Stimulated activated CD8-positive, alpha-beta memory T cell treated with anti-CD3 and anti-CD28 coated beads, Interleukin-12 subunit alpha, Interleukin-12 subunit beta, amount 100 ng/mL, for 4 hours (primary cell): ENCODE measurements around the gene LEMD1.

ENCODE experiments used
- DNase-seq: peaks from one replicate; pipeline ENCODE4 v3.0.0-alpha.2; 2020; ENCODE audit warnings: low read depth

Gene LEMD1

DNA sequence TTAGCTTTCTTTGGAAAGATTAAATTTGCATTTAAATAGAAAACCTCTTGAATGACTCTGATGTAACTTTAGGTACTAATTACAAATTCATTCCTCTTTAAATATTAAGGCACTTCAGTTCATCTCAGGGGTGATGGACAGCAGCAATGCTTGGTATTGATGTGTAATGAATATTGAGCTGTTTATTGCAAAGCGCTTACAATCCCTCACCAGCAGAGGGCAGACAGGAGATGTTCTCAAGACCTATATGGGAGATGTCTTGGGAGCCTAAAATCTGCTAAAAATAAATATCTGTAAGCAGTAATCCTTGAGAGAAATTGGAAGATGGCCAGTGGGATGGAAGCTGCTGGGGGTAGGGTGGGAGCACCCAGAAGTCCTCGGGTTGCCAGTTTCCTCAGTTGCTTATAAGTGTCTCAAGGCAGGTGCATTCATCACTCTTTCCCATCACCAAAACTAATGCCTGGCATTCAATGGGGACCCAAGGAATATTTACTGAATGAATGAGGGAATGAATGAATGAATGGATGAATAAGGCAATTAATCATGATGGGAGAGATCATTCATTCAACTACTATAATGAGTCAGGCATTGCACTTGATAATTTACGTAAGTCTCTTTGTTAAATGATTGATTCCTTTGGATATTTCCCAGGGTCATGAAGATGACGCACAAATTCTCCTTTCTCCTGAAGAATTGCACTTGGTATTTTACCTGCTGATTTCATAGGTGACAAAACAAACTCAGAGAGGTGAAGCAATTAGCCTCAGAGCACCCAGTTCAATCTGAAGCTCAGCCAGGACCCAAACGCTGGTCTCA, 67.4 kb downstream of the LEMD1 start:
- DNase-seq = no peak

DNA sequence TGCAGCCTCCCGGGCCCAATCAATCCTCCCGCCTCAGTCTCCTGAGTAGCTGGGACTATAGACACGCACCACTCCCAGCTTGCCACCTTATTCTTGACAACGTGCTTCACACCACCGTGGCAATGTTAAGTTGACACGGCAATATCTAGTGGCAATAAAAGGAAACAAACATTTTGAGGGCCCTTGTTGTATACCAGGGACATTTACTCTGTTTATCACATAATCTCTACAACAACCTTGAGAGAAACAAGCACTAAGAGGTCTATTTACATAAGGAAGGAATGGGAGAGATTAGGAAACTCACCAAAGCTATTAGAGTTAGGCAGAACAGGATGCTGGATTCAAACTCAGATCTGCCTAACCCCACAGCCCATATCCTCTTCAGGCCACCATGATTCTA, 68.2 kb downstream of the LEMD1 start:
- DNase-seq = no peak

DNA sequence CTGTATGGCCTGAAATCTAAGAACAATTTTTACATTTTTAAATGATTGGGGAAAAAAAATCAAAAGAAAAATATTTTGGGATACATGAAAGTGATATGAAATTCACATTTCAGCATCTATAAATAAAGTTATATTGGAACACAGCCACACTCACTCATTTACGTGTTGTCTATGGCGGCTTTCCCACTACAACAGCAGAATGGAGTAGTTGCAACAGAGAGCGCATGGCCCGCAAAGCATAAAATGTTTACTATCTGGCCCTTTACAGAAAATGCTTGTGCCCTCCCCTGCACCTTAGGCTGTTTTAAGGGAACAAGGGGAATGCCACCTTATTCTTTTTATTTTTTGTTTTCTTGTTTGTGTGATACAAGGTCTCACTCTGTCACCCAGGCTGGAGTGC, 68.7 kb downstream of the LEMD1 start:
- no peak for DNase-seq

DNA sequence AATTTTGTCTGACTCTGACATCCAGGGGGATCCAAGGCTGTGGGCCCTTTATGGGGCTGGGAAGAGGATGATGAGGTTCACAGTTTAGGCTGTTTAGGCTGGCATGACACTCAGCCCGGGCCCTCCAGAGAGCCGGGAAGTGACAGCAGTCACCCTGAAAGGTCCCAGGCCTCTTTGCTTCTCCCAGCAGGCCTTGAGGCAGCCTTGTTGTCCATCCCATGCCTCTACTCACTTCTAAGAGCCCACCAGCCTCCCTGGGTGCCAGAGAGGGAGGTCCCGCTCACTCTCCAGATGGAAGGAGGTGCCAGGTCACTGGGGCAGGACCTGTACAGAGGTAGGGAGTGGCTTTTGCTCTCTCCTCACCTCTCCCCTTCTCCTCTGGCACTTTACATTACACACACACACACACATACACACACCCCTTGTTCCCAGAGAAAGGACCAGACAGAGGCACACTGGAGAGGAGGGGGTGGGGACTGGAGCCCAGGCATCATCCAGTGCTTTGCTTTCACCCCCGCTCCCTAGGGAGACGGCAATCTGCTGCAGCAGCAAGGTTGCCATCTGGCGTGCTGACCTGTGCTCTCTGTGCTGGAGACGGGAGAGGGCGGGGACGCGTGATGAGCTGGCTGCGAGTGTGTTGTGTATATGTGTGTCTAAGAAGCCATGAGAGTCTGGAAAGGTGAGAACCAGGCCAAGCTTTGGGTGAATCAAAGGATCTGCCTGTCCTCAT, 69.7 kb downstream of the LEMD1 start:
- no peak for DNase-seq

DNA sequence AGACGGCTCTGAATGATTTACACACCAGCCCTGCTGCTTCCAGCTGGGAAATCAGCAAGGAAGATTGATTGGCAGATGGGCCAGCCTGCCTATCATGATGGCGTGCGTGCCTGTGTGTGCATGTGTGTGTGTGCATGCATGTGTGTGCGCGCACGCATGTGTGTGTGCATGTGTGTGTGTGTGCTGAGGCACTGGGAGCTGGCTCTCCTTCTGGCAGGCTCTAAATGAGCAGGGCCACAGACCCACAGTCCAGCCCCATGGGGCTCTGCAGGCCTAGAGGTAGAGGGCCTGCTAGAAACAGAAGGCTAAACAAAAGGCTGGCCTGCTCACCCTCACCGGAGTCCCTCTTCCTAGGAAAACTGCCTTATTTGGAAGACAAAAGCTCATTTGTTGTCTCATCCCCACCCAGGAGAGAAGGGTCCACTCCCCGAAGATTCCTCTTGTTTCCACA, 71.1 kb downstream of the LEMD1 start:
- DNase-seq = no peak

DNA sequence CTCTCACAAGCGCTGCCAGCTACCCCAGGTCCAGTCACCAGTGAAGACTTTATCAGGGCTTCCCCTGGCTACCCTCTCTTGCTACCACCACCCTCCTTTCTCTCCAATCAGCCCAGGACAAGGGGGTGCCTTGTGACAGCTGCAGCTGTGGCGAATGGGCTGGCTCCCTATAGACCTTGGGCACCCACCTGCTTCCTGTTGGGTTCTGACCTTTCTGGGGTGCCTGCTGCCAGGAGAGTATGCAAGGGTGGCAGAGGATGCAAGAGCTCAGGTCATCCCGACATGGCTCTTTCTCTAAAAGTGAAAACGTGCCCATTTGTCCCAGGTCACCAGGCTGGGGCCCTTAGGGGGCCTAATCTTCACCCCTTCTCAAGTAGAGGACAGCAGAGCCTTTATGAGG, 71.7 kb downstream of the LEMD1 start:
- no peak for DNase-seq

DNA sequence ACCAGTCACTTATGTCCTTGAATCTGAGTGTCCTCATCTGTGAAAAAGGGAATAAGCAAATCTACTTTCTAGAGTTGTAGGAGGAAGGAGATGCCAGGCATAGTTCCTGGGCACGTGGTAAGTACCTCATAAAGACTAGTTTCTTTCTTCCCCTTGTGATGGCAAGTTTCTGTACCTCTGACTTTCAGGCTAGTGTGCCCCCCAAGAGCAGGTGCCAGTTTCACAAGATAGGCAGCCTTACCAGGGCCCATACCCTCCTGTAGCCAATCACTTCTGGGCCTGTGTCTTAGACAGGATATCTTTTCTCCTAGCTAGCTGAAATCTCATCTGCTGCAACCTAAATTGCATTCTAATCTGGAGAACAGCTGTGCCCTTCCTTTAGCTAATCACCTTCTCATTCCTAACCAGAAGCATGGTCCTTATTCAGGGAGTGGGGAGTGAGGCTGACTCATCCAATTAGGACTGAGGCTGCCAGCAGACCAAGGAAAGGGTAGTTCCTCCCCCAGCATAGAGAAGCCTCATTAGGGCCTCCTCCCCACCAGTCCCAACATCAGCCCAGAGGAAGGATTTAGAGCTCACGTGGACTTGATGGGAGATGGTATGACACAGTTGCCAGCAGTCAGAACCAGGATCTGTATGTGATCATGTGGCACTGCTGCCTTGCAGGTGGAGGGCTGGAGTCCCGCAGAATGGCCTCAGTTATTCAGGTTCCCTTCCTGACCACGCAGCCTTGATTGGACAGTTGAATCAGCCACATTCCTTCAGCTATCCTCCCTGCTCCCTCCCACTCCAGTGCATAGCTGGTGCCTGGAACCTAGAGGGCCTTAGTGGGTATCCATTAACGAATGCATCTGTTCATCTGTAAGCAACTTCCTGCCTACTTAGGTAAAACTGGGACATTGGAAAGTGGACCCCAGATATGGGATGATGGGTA, 73.0 kb downstream of the LEMD1 start:
- DNase-seq = no peak

DNA sequence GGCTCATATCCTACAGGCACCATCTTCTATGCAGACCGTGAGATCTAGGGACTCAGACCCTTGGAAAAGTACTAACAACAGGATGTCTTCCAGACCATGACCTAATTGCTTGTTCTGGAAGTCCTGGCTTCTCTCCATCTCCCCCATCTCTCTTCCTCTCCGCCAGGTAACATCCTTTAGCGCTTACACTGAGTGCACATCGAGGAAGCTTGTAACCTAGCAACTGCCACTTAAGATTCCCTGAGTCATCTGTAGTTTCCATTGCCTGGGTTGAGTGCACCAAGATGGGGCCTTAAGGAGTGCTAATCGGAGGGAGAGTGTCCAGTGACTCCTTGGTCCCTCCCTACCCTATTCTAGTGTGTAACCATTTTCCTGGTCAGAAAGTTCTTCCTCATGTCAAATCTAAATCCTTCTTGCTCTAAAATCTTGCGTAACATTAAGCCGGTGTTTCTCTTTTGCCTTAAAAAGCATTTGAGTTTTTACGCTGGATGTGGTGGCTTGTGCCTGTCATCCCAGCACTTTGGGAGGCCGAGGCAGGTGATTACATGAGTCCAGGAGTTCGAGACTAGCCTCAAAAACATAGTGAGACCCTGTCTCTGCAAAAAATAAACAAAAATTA, 74.8 kb downstream of the LEMD1 start:
- DNase-seq = no peak

DNA sequence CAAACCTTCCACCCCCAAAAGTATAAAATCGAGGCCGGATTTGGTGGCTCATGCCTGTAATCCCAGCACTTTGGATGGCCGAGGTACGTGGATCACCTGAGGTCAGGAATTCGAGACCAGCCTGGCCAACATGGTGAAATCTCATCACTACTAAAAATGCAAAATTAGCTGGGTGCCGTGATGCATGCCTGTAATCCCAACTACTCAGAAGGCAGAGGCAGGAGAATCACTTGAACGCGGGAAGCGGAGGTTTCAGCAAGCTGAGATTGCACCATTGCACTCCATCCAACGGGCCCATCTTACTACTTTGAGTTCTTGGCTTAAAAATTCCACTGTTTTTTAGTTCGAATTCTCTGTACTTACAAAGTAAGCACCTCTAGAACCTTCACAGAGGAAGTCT, 76.1 kb downstream of the LEMD1 start:
- DNase-seq = no peak

DNA sequence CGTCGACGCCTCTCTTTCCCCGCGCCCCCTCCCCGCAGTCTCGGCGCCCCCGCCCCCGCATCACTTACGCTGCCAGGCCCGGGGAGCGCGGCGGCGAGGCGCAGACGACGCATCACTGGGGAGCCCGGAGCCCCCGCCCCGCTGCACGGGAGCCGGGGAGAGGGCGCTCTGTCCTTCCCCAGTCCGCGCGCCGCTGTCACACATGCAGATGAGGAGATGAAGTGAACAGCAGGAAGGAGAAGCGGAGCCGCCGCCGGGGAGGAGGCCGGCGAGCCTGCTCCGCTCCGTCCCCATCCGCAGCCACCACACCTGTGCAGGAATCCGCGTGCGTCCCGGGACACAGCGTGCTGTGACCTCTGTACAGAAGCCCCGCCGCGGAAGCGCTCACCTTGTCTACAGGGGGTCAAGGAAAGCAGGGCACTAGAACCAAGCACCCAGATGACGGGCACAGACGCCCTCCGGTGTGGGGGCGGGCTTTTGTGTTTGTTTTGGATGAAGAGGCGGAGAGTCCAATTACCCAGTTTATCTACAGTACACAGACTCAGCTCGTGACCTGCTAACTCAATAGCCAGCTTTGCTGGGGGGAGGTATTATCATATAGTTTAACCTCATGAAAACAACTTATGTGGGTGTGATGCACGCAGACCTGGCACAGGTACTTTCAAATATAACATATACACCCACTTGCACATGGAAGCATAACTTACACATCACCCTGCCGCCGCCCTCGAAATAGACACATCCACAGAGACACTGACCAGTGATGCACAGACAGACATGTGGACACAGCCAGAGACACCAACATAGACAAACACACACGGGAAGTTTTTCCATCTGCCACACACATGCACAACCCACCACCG, 77.6 kb downstream of the LEMD1 start:
- peak; percentile 46 for DNase-seq

DNA sequence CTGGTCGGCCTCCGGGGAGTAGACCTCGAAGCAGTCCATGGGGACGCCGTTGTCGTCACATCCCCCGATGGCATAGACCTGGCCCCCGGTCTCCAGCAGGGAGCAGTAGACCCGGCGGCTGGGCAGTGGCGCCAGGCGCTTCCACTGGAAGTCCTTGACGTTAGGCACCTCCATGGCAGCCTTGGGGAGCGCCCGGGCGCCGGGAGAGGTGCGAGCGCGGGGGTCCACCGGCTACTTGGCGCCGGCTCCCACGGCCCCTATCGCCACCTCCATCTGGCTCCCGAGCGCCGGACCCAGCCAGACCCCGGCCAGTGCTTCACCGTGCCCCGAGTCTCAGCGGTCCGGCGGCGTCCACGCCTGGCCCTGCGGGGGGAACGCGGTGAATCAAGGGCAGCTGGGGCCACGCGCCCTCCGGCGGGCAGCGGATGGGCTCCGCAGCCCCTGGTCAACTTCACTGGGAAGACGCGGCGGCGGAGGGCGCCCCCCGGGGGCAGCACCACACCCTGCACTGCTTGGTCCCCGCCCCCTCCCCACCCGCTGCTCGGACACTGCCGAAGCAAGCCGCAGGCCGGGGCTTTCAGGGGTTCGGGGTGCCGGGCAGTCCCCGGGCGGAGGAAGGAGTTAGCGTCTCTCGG, 78.3 kb downstream of the LEMD1 start:
- no peak for DNase-seq

DNA sequence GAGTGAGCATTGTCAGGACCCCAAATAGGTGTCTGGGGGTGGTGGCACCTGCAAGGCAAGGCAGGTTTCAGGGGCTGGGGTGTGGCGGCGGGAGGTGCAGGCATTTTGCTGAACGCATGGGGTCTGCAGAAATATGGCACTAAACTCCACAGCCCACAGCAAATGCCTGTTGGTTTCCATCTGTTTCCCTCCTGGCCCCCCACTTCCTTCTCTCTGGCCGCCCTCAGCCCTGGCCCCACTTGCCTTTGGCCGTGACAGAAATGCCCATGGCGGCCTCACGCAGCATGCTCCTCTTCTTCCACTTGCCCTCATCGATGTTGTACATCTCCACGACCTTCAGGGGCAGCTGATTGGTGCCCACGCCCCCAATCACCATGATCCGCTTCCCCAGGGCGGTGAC, 78.9 kb downstream of the LEMD1 start:
- DNase-seq = no peak

DNA sequence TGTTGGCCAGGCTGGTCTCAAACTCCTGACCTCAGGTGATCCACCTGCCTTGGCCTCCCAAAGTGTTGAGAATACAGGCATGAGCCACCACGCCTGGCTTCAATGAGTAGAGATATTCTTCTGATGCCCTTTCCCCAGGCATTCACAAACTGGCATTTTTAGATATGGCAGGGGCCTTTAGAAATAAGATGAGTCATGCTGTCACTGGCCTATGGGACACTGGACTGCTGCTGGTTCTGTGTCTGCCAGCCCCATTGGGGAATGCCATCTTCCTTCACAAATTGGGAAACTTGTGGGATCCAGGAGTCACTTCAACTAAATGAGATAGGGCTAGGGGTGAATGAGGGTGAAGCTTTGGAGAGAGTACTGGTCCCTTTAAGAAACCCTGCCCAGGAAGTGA, 81.2 kb downstream of the LEMD1 start:
- DNase-seq = no peak

DNA sequence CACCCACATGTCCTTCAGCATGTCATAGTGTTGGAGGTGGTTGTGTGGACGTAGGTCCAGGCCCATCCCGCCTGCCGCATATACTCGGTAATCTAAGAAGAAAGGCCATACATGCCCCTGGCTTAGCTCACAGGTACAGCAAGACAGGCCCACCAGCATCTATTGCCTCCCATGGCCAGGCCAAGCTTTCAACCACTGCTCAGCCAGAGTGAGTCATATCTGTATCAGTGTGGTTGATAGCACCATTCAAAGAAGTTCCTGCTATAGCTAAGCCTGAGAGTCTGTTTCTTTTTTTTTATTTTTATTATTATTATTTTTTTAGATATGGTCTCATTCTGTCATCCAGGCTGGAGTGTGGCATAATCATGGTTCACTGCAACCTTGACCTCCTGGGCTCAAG, 82.1 kb downstream of the LEMD1 start:
- DNase-seq = no peak

DNA sequence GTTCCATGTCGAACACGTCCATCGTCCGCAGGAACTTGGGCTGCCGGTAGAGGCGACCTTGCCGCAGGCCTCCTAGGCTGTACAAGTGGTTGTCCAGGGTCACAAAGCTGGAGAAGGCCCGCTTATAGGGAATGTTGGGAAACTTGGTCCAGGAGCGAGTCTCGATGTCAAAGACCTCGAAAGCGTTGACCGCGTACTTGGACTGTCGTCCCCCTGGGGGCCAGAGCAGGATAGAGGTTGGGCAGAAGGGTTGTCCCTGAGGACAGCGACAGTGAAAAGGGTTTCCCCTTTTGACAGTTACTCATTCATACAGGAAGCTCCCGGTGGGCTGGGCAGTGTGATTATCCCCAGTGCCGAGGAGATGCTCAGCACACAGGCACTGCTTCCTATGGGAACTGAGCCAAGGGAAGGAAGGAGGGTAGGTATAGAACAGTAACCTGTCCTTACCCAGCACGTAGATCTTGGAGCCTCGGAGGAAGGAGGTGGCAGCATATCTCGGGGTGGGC, 82.6 kb downstream of the LEMD1 start:
- no peak for DNase-seq

DNA sequence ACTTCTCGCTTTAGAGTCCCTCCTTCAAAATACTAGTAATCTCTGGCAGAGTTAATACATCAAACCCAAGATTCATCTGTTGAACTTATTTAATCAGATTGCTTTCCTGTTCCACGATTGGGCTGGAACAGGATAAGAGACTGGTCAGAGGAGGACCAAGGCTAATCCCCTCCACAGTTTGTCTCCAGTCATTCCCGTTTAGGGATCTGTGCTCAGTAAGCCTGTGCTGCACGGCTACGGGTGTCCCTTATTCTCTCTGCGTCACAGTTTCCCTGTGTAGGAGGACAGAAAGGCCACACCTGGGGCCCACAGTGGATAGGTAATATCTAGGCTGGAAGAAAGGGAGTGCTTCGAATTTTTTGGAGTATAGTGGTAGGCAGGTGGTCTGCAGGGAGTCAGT, 83.8 kb downstream of the LEMD1 start:
- DNase-seq = no peak

DNA sequence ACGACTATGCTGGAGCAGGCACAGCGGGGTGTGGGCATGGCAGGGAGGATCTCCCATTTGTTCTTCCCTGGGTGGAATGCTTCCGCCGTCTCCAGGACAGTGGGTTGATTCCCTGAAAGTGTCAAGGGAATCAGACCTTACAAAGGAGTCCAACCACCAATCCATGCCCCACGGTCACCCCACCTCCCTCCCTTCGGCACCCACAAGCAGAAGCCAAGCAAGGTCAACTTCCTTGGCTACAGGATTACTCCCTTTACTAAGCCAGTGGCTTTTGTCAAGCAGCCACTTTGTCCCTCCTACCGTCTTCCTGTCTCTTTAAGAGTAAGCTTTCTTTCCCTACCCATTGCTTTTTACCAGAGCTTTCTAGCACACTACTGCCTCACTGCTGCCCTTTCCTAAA, 84.4 kb downstream of the LEMD1 start:
- DNase-seq = no peak

DNA sequence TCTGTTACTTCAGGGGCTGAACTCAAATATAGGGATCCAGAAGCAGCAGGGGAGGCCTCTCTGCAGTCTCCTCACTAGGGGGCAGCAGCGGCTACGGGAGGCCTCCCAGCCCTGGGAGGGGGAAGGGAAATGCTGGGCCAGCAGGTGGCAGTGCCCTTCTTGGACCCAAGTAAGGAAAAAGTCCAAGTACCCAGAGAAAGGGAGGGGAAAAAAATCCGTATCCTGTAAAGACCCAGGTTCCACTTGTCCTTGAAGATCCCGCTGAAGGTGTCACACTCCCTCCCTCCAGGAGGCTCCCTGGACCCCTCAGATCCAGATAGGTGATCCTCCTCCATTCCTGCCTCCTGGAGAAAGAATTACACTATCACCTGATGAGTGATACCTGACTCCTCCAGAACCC, 86.2 kb downstream of the LEMD1 start:
- peak; percentile 55 for DNase-seq

DNA sequence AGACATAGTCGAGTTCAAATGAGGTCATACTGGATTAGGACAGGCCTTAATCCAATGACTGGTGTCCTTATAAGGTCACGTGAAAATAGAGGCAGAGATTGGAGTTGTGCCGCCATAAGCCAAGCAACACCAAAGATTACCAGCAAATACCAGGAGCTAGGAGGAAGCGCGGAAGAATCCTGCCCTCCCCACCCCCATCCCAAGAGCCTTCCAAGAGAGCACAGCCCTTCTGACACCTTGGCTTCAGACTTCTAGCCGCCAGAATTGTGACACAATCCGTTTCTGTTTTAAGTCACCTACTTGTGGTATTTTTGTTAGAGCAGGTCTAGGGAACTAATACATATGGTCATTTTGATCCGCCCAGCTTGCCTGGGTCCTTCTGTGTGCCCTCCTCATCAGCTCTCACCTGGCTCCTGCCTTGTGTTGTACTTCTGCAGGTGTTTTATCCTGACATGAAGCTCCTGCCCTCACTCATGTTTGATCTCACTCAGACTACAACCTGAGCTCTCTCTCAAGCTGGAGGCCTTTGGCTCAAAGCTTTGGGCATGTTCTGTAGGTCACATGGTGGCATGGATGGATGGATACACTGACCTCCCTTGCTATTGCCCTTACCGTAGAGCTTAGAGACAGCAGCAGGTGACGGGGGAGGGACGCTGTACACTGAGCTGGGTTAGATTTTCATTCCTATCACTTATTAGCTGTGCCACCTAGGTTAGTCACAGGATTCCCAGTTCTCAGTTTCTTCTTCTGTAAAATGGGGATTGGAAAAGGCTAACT, 89.7 kb downstream of the LEMD1 start:
- DNase-seq = no peak
